Hepatocyte (in vitro differentiated cells): ENCODE data around the gene CCBE1. TPM values are rescaled to one million over a fixed set of nuclear protein-coding genes. Genes with fewer than 3 reads are reported as not detected.

Experiments used
- DNase-seq: peaks from one replicate; pipeline ENCODE4 v3.0.0-alpha.2; 2016; ENCODE audit warnings: low spot score
- H2AFZ ChIP-seq: fragments of 200-600 bp; sonication (generic); 2 replicates; pipeline ENCODE4 v1.6.0; 2016; ENCODE audit warnings: antibody characterized with exemption, mild to moderate bottlenecking
- H3K27ac ChIP-seq: fragments of 200-600 bp; sonication (generic); 2 replicates; pipeline ENCODE4 v1.5.1; 2016; ENCODE audit warnings: mild to moderate bottlenecking
- H3K27me3 ChIP-seq: fragments of 200-600 bp; sonication (generic); 2 replicates; pipeline ENCODE4 v1.6.1; 2016
- H3K36me3 ChIP-seq: fragments of 200-600 bp; sonication (generic); replicated peaks from 2 replicates; pipeline ENCODE4 v1.5.1; 2016; ENCODE audit warnings: low read depth; ENCODE audit not compliant: insufficient read depth
- H3K4me1 ChIP-seq: fragments of 200-600 bp; sonication (generic); 2 replicates; pipeline ENCODE4 v1.5.1; 2016; ENCODE audit warnings: mild to moderate bottlenecking, moderate library complexity; ENCODE audit not compliant: insufficient read depth
- H3K4me2 ChIP-seq: fragments of 200-600 bp; sonication (generic); 2 replicates; pipeline ENCODE4 v1.6.0; 2016
- H3K4me3 ChIP-seq: fragments of 200-600 bp; sonication (generic); 2 replicates; pipeline ENCODE4 v1.5.1; 2016; ENCODE audit warnings: mild to moderate bottlenecking
- H3K79me2 ChIP-seq: fragments of 200-600 bp; sonication (generic); 2 replicates; pipeline ENCODE4 v1.6.0; 2017; ENCODE audit warnings: mild to moderate bottlenecking
- H3K9me2 ChIP-seq: fragments of 200-600 bp; sonication (generic); replicated peaks from 2 replicates; pipeline ENCODE4 v1.6.0; 2017; ENCODE audit warnings: mild to moderate bottlenecking; ENCODE audit not compliant: insufficient read depth
- H3K9me3 ChIP-seq: fragments of 200-600 bp; sonication (generic); 2 replicates; pipeline ENCODE4 v1.5.1; 2016; ENCODE audit warnings: low read depth, mild to moderate bottlenecking
- H4K20me1 ChIP-seq: fragments of 200-600 bp; sonication (generic); 2 replicates; pipeline ENCODE4 v1.6.0; 2016; ENCODE audit warnings: mild to moderate bottlenecking; ENCODE audit not compliant: insufficient read depth, poor library complexity, severe bottlenecking
- CTCF ChIP-seq: fragments of 200-600 bp; sonication (generic); IDR thresholded peaks from 2 replicates; pipeline ENCODE4 v1.5.1; 2016; ENCODE audit warnings: antibody characterized with exemption, mild to moderate bottlenecking; ENCODE audit not compliant: poor library complexity
- EZH2 ChIP-seq: fragments of 200-600 bp; sonication (generic); IDR thresholded peaks from 2 replicates; pipeline ENCODE4 v1.6.1; 2016; ENCODE audit warnings: antibody characterized with exemption, mild to moderate bottlenecking, borderline replicate concordance
- EZH2phosphoT487 ChIP-seq: fragments of 200-600 bp; sonication (generic); IDR thresholded peaks from one replicate; pipeline ENCODE4 v1.6.1; 2018; ENCODE audit warnings: antibody characterized with exemption, mild to moderate bottlenecking, low read depth, moderate library complexity; ENCODE audit not compliant: unreplicated experiment, severe bottlenecking
- WGBS: methylation state at CpG from one replicate; pipeline ENCODE4 v1.1.6; 2016; ENCODE audit warnings: low lambda C conversion rate; ENCODE audit errors: missing lambda C conversion rate; 5-methylcytosine and 5-hydroxymethylcytosine counted together
- polyA plus RNA-seq: library from polyadenylated mRNA; unstranded; fragments of >200 nt; fragmentation: Nextera tagmentation; extraction: Ambion mirVana; gene quantifications from 2 replicates; pipeline ENCODE4 v1.2.1, GENCODE V29; 2016
- total RNA-seq: library from RNA; depleted of rRNA; stranded (reverse); fragments of >200 nt; gene quantifications from 2 replicates; pipeline ENCODE4 v1.2.3, GENCODE V29; 2014

Gene CCBE1
- total and polyA plus RNA-seq, 2 experiments from 2014 or later, result 3.1 to 9.2 TPM

DNA sequence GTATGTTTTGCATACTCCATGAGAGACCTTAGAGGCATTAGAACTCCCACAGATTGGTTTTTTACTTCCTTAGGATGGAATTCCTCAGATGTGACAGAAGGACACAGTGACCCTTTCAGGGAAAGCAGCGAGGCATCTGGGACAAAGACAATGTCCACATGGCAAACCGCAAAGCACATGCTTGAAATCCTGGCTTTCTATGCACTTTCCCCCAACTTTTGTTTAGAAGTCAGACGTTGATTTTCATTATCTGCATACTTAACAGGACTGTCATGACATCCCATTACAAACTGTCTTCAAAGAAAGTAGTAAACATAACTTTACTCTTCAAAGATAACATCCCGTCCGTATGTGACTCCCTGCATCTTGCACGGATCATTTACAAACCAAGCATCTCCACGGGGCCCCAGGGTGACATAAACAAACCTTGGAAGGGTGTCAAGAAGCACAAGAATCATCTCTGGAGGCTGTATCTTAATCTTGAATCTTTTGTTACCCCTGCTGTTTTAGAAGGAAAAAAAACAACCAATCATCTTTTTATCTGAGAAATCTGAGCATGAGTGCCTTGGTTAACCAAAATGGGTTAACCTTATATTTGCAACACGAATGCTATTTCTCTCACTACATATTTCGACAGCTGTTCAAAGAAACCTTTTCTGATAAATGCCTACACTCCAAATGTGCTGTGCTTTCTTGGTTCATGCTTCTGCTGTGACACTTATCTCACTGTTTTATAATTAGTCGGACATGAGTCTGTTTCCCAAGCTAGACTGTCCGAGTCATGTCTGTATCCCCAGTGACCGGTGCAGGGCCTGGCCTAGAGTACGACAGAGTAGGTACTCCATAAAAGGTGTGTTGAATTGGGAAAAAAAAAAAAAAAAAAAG lies 90.8 kb downstream of the CCBE1 start:
- Histone ChIP-seq H3K79me2 (no peaks in the 10 kb centered on the region), H3K36me3 (no peaks in the 10 kb centered on the region), H3K4me2 (no peak overlapping the region), H3K4me3 (no peak overlapping the region), H3K4me1 (peaks cover 16% of the 10 kb centered on the region), H3K9me3 (no peaks in the 10 kb centered on the region), H3K27me3 (no peaks in the 10 kb centered on the region), H2AFZ (no peak overlapping the region), H3K27ac (no peak overlapping the region), H3K9me2 (no peaks in the 10 kb centered on the region), H4K20me1 (no peaks in the 10 kb centered on the region)
- 44% methylated on average over 13 of the region's 13 CpGs for WGBS
- no peak for DNase-seq
- TF ChIP-seq EZH2 (no peak), EZH2phosphoT487 (no peak), CTCF (no peak)

DNA sequence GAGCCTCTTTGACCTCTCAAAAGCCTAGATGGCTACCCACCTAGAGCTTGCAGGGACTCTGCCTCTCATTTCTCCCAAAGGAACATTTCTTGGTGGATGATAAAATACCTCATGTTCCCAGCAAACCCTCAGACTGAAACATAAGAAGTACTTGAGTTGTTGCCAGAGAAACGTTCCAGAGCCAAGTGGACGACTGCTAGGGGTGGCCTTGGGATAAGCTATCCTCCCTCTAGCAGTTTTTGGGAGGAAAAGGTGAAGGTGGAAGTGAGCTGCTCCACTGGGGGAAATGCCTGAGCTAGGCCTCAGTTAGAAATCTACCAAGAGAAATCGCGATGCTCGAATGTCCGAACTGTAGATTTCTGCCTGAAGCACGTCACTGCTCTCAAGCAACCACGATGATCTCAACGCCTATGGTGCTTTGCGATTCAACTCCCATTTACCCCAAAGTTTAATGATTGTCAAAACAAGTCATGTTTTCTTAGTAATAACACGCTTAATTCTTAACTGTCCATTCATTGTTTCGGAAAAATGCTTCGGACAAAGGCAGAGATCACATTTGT lies 91.5 kb downstream of the CCBE1 start:
- no peak overlapping the region for H3K4me3 ChIP-seq
- H3K9me2 ChIP-seq, result no peaks in the 10 kb centered on the region
- no peaks in the 10 kb centered on the region for H3K27me3 ChIP-seq
- H3K4me2 ChIP-seq, result no peak overlapping the region
- DNase-seq, result no peak
- H4K20me1 ChIP-seq, result no peaks in the 10 kb centered on the region
- 87% methylated on average over 13 of the region's 13 CpGs for WGBS
- no peak overlapping the region for H3K27ac ChIP-seq
- H3K4me1 ChIP-seq, result peaks cover 16% of the 10 kb centered on the region
- TF ChIP-seq EZH2phosphoT487, result no peak
- TF ChIP-seq CTCF, result no peak
- no peak for TF ChIP-seq EZH2
- no peak overlapping the region for H2AFZ ChIP-seq
- H3K9me3 ChIP-seq, result no peaks in the 10 kb centered on the region
- H3K79me2 ChIP-seq, result no peaks in the 10 kb centered on the region
- no peaks in the 10 kb centered on the region for H3K36me3 ChIP-seq

DNA sequence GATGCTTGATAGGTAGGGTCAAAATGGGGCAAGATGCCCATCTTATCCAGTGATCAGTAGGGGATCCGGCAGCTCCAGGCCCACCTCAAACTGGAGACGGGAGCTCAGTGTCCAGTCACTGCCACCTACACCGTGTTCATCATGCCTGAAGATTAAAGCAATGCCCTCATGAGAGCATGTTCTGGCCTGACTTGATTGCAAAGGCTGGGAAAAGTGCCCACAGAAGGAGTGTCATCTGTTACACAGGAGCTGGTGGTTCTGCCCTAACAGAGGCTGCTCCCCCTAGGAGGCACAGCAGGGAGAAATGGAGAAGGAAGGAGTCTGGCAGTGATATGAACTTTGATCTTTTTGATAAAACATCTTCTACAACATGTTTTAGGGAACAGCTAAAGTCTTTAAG lies 92.3 kb downstream of the CCBE1 start:
- no peaks in the 10 kb centered on the region for H3K9me2 ChIP-seq
- TF ChIP-seq EZH2 (no peak), CTCF (no peak), EZH2phosphoT487 (no peak)
- H3K79me2 ChIP-seq, result no peaks in the 10 kb centered on the region
- peaks cover 19% of the 10 kb centered on the region for H3K4me1 ChIP-seq
- H3K4me3 ChIP-seq, result no peak overlapping the region
- H4K20me1 ChIP-seq, result no peaks in the 10 kb centered on the region
- no peaks in the 10 kb centered on the region for H3K27me3 ChIP-seq
- 97% methylated on average over 3 of the region's 3 CpGs for WGBS
- H3K9me3 ChIP-seq, result no peaks in the 10 kb centered on the region
- H3K4me2 ChIP-seq, result no peak overlapping the region
- H2AFZ ChIP-seq, result no peak overlapping the region
- H3K36me3 ChIP-seq, result no peaks in the 10 kb centered on the region
- DNase-seq, result no peak
- H3K27ac ChIP-seq, result no peak overlapping the region
